Pancreas (tissue), 10 donors: ENCODE data around the gene GIPC3. TPM values are rescaled to one million over a fixed set of nuclear protein-coding genes. Genes with fewer than 3 reads are reported as not detected.

Experiments
- ATAC-seq, 4 donors: fragments of 200-7000 bp; cut with Tn5 transposase; one replicate each; pipeline versions ENCODE4 v1.8.0 to v1.9.1; 2020; ENCODE audit warnings: mild to moderate bottlenecking in 4 of 4, moderate library complexity in 4 of 4
- DNase-seq, 6 donors: peaks; one replicate each; pipeline ENCODE4 v3.0.0-alpha.2; 2020
- FAIRE-seq: peaks from 2 replicates; lab custom pipeline; 2012; peaks lifted over from hg19 to GRCh38; lab: Jason Lieb, UNC
- H3K27ac ChIP-seq, 4 donors: fragments of 200-600 bp; sonication (generic); 1 replicate in 3 of 4; 2 replicates in 1 of 4; pipeline versions ENCODE4 v1.5.0 to v1.8.0; 2020
- H3K27me3 ChIP-seq, 4 donors: fragments of 200-600 bp; one replicate each; pipeline ENCODE4 v1.8.0; 2021
- H3K36me3 ChIP-seq, 3 donors: fragments of 200-600 bp; sonication (generic) in 1 of 3; one replicate each; pipeline versions ENCODE4 v1.5.0 to v1.8.0; 2020 to 2021
- H3K4me1 ChIP-seq, 3 donors: fragments of 200-600 bp; one replicate each; pipeline ENCODE4 v1.8.0; 2021
- H3K4me3 ChIP-seq, 4 donors: fragments of 200-600 bp; sonication (generic) in 2 of 4; one replicate each; pipeline versions ENCODE4 v1.5.0 to v1.8.0; 2020 to 2021
- H3K9me3 ChIP-seq, 4 donors: fragments of 200-600 bp; one replicate each; pipeline ENCODE4 v1.8.0; 2021
- CTCF ChIP-seq, 4 donors: fragments of 200-600 bp; sonication (generic) in 3 of 4; IDR thresholded peaks; one replicate each; pipeline versions ENCODE4 v1.5.0 to v1.8.0; 2021; ENCODE audit warnings: antibody characterized with exemption in 4 of 4
- WGBS, 2 donors: extraction: QIAGEN DNeasy Blood & Tissue Kit; methylation state at CpG; one replicate each; pipeline ENCODE4 v1.1.7; 2013; 5-methylcytosine and 5-hydroxymethylcytosine counted together
- intact Hi-C, 3 donors: fragments of 100-400 bp; cut with DNase I; formaldehyde crosslinking; loops; one replicate each; pipeline versions ENCODE4 v1.11.1 to v1.14.2; 2022
- polyA plus RNA-seq, 2 donors: library from polyadenylated mRNA; stranded (reverse); fragments of 200-250 nt; gene quantifications; one replicate each; pipeline ENCODE4 v1.2.3, GENCODE V29; 2013
- total RNA-seq, 6 donors: library from RNA; stranded (reverse); fragmentation: NEBNext Ultra II Directional in 4 of 6; extraction: Animal tissue kit (Norgen Biotek cat#: 25700) in 4 of 6; gene quantifications; one replicate each; pipeline versions ENCODE4 v1.2.1 to v1.2.4, GENCODE V29; 2021 to 2023
- donor health status: healthy with polysubstance abuse.
- donor health status: DM: no; HTN: no; CAD: no; lungs with moderate emphysema.
- donor health status: DM: no; HTN: no; CAD: no.
- donor health status: control.
- donor health status: control.
- donor health status: Bipolar disorder and iron deficiency.
- donor health status: DM: yes; HTN: yes; CAD: no.
- donor health status: DM: no; HTN: no; CAD: no.
- donor health status: DM: no; HTN: no; CAD: no.
- donor health status: DM: yes; HTN: yes; CAD: no.

GIPC3 gene
- under 1 TPM; 0.17 to 0.34 (median 0.28) TPM for total RNA-seq
- polyA plus RNA-seq = under 1 TPM; 0.72 to 0.92 TPM

GRCh38 chr19:3585301-3586126 lies at the start of gene GIPC3:
TSS of gene GIPC3 (plus strand) at chr19:3585478. CDS start at chr19:3585598, 120 bp downstream.
- peaks cover 0 to 8% (median 0%) of the 10 kb centered on the region in 4 donors for H3K27me3 ChIP-seq
- no peak within 1 kb of the TSS for H3K27ac ChIP-seq
- ATAC-seq = no peak
- H3K36me3 ChIP-seq = no peaks in the 10 kb centered on the region
- intact Hi-C loops = no loop called here
- peak in 1 of 6 donors; percentile 34 for DNase-seq
- H3K4me3 ChIP-seq = peak within 1 kb of the TSS in 2 of 4 donors; percentile 1 to 27
- no peak for TF ChIP-seq CTCF (IDR thresholded peaks at IDR 0.05)
- WGBS, 2 donors = 6 to 7% methylated on average over 63 to 84 of the region's 84 CpGs
- FAIRE-seq = no peak
- no peaks in the 10 kb centered on the region for H3K4me1 ChIP-seq
- no peaks in the 10 kb centered on the region for H3K9me3 ChIP-seq

GRCh38 chr19:3535563-3535965 lies 49.7 kb upstream of the GIPC3 start:
- intact Hi-C loops = no loop called here
- Histone ChIP-seq H3K27ac (no peak overlapping the region), H3K9me3 (no peaks in the 10 kb centered on the region), H3K4me3 (no peak overlapping the region), H3K27me3 (no peaks in the 10 kb centered on the region), H3K36me3 (peaks cover 0 to 50% (median 22%) of the 10 kb centered on the region in 3 donors), H3K4me1 (no peaks in the 10 kb centered on the region)
- 94 to 95% methylated on average over 14 of the region's 14 CpGs for WGBS, 2 donors
- TF ChIP-seq CTCF (IDR thresholded peaks at IDR 0.05) = no peak
- ATAC-seq (no peak), DNase-seq (peak in 1 of 6 donors; percentile 34), FAIRE-seq (no peak)

- Histone ChIP-seq H3K4me1 (no peaks in the 10 kb centered on the region), H3K36me3 (peaks cover 0 to 45% (median 22%) of the 10 kb centered on the region in 3 donors), H3K4me3 (no peak overlapping the region), H3K27me3 (no peaks in the 10 kb centered on the region), H3K9me3 (no peaks in the 10 kb centered on the region), H3K27ac (no peak overlapping the region)
- TF ChIP-seq CTCF (IDR thresholded peaks at IDR 0.05) = no peak
- 86 to 87% methylated on average over 10 of the region's 10 CpGs for WGBS, 2 donors
- intact Hi-C loops = no loop called here
- DNase-seq = no peak
- ATAC-seq = no peak
- no peak for FAIRE-seq
These were observed 49.3 kb upstream of the GIPC3 start for GRCh38 chr19:3535981-3536380.

GRCh38 chr19:3536429-3537100 lies 48.7 kb upstream of the GIPC3 start:
- TF ChIP-seq CTCF (IDR thresholded peaks at IDR 0.05) = no peak
- no peaks in the 10 kb centered on the region for H3K9me3 ChIP-seq
- peaks cover 0 to 40% (median 17%) of the 10 kb centered on the region in 3 donors for H3K36me3 ChIP-seq
- H3K27me3 ChIP-seq = no peaks in the 10 kb centered on the region
- intact Hi-C loops = no loop called here
- H3K27ac ChIP-seq = no peak overlapping the region
- no peak for FAIRE-seq
- no peak overlapping the region for H3K4me3 ChIP-seq
- WGBS, 2 donors = 83 to 87% methylated on average over 27 of the region's 27 CpGs
- peak in 2 of 6 donors; percentile 37 to 51 for DNase-seq
- H3K4me1 ChIP-seq = no peaks in the 10 kb centered on the region
- peak in 3 of 4 donors; percentile 4 to 14 (median 6) for ATAC-seq
